Activated T-cell treated with anti-CD3 and anti-CD28 coated beads, Interleukin-2, amount 50 U/mL, for 24 hours (primary cell): Measurements from ENCODE around the gene DCAF12L2.
"Not testable (repeated sequence)": the region's sequence is repeated elsewhere in the genome, so short reads cannot be mapped to it uniquely, and the experiment has no call there.

Experiments
- DNase-seq: peaks from one replicate; pipeline ENCODE4 v3.0.0-alpha.2; 2020
- H3K27ac Mint-ChIP-seq: 2 replicates; pipeline ENCODE4 v1.8.0; 2020; ENCODE audit warnings: mild to moderate bottlenecking, mixed read lengths
- H3K27me3 Mint-ChIP-seq: 2 replicates; pipeline ENCODE4 v1.8.0; 2020; ENCODE audit warnings: mixed read lengths
- H3K36me3 Mint-ChIP-seq: 2 replicates; pipeline ENCODE4 v1.8.0; 2020; ENCODE audit warnings: low read depth, mixed read lengths
- H3K4me1 Mint-ChIP-seq: 2 replicates; pipeline ENCODE4 v1.8.0; 2020; ENCODE audit warnings: low read depth, mixed read lengths
- H3K4me3 Mint-ChIP-seq: 2 replicates; pipeline ENCODE4 v1.8.0; 2020; ENCODE audit warnings: mild to moderate bottlenecking, moderate library complexity, mixed read lengths
- H3K9me3 Mint-ChIP-seq: 2 replicates; pipeline ENCODE4 v1.8.0; 2020; ENCODE audit warnings: mixed read lengths

The DCAF12L2 gene

DNA sequence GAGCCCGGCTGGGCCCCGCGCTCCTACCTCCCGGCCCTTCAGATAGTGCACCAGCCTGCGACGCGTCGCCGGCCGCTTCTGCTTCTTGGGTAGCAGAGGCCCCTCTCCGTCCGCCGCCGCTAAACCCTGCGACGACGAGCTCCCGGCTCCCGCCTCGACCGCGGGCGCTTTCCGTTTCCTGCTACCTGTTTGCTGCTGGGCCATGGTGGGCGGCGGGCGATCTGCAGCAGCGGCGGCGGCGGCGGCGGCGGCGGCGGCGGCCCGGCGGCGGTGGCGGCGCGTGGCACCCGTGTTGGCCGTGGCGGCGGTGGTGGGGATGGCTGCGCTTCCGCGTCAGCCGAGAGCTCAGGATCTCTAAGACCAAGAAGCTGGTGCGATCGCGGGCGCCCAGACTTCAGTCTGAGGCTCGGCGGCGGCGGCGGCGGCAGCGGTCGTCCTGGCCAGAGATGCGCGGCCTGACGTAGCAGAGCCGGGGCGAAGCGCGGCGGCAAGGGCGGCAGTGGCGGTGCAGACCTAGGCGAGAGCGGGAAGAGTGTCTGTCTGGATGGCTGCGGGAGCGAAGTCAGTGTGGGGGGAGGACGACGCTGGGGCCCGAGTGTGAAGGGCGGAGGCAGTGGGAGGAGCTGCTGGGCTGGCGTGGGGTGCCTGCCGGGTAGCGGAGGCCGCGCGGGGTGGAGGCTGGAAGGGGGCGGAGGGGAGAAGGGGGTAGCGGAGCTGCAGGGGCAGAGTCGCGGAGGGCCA, at the start of gene DCAF12L2:
Gene DCAF12L2 (minus strand): TSS at position 569 of the 741 bp plus-strand sequence. CDS start 365 bp downstream, at position 204.
- Mint-ChIP-seq H3K4me1 (no peaks in the 10 kb centered on the region), H3K9me3 (no peaks in the 10 kb centered on the region), H3K4me3 (no peak within 1 kb of the TSS), H3K27me3 (peaks cover 44% of the 10 kb centered on the region), H3K36me3 (no peaks in the 10 kb centered on the region), H3K27ac (no peak within 1 kb of the TSS)
- DNase-seq: peak; percentile 27

DNA sequence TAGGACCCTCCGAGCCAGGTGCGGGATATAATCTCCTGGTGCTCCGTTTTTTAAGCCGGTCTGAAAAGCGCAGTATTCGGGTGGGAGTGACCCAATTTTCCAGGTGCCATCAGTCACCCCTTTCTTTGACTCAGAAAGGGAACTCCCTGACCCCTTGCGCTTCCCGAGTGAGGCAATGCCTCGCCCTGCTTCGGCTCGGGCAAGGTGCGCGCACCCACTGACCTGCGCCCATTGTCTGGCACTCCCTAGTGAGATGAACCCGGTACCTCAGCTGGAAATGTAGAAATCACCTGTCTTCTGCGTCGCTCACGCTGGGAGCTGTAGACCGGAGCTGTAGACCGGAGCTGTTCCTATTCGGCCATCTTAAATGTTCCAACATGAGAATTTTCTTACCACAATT, 24.8 kb upstream of the DCAF12L2 start:
- H3K9me3 Mint-ChIP-seq, H3K4me1 Mint-ChIP-seq, H3K27me3 Mint-ChIP-seq, DNase-seq, H3K4me3 Mint-ChIP-seq, H3K36me3 Mint-ChIP-seq, H3K27ac Mint-ChIP-seq: not testable (repeated sequence)

DNA sequence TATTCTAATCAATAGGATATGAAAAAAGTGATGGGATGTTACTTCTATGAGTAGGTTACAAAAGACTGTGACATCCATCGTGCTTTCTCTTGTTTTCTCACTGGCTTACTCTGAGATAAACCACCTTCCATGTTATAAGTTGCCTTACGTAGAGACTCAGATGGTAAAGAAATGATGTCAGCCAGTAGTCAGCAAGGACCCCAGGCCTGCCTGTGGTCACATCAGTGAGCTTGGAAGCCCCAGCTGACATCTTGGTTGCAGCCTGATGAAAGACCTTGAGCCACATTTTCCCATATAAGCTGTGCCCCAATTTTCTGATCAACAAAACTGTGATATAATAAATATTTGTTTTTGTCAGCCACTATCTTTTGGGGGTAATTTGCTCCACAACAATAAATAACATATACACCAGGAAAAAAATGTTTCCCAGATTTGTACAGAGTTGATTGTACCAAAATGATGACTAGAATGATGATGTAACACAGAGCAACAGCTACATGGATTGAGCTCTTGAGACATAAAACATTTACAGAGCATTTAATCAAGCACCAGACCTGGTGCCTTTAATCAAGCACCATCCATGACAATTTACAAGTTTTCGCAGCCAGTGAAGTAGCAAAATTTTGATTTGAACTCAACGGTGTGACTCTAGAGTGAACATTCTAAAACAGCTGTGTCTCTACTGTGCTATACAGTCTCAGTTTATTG, 11.2 kb upstream of the DCAF12L2 start:
- no peak for DNase-seq
- no peak overlapping the region for H3K27ac Mint-ChIP-seq
- H3K4me1 Mint-ChIP-seq: no peaks in the 10 kb centered on the region
- H3K9me3 Mint-ChIP-seq: no peaks in the 10 kb centered on the region
- no peaks in the 10 kb centered on the region for H3K36me3 Mint-ChIP-seq
- H3K27me3 Mint-ChIP-seq: peaks cover 12% of the 10 kb centered on the region
- H3K4me3 Mint-ChIP-seq: no peak overlapping the region

DNA sequence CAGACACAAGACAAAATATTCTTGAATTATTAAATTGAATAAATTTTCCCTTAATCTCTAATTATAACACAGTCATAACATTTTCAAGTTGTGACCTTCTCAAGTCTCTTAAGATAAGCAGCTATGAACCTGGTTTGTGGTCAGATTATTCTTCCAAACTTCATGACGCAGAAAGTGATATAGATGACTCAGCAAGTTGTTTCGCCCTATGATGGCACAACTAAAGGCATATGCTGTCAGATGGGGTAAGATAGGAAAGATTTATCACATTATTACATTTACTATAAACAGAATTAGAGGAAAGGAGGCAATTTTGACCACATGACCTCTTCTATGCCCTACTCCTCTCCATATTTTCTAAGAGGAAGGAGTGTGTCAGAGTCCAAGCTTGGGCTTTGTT, 4.6 kb upstream of the DCAF12L2 start:
- H3K36me3 Mint-ChIP-seq: no peaks in the 10 kb centered on the region
- no peak overlapping the region for H3K4me3 Mint-ChIP-seq
- H3K9me3 Mint-ChIP-seq: no peaks in the 10 kb centered on the region
- no peak for DNase-seq
- H3K4me1 Mint-ChIP-seq: no peaks in the 10 kb centered on the region
- H3K27ac Mint-ChIP-seq: no peak overlapping the region
- peaks cover 32% of the 10 kb centered on the region for H3K27me3 Mint-ChIP-seq

DNA sequence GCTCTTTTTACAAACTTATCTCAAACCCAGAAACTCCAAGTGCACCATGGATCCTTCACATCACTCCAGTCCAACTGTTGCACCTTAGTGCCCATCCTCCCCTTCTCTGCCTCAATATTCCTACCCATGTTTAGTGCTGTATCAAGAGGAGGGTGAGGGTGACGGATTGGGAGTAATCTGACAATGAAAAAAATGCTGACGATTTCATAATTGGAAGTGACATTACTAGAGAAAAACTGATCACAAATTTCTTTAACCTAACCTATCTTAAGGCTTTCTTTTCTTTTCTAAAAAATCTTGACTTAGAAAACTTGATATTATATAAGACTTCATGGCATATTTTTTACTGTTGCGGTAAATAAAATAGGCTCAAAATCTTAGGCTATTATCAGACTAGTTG, 1.5 kb upstream of the DCAF12L2 start:
- no peak overlapping the region for H3K27ac Mint-ChIP-seq
- H3K36me3 Mint-ChIP-seq: no peaks in the 10 kb centered on the region
- no peak for DNase-seq
- H3K4me3 Mint-ChIP-seq: no peak overlapping the region
- H3K4me1 Mint-ChIP-seq: no peaks in the 10 kb centered on the region
- no peaks in the 10 kb centered on the region for H3K9me3 Mint-ChIP-seq
- peaks cover 41% of the 10 kb centered on the region for H3K27me3 Mint-ChIP-seq

DNA sequence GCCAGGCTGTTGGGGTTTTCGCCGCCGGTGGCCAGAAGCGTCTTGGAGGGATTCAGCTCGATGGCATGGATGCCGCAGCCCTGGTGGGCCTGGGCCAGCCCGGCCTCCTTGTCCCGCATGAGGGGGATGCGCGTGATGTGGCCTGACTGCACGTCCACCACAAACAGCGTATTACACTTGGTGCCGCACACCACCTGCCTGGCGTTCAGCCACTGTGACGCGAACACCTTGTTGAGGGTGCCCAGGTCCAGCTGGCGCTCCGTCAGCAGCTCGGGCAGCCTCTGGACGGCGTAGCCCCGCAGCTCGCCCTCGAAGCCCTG, 728 bp downstream of the DCAF12L2 start:
- Mint-ChIP-seq H3K4me3 (no peak overlapping the region), H3K4me1 (no peaks in the 10 kb centered on the region), H3K36me3 (no peaks in the 10 kb centered on the region), H3K27me3 (peaks cover 41% of the 10 kb centered on the region), H3K27ac (no peak overlapping the region), H3K9me3 (no peaks in the 10 kb centered on the region)
- DNase-seq: peak; percentile 23

DNA sequence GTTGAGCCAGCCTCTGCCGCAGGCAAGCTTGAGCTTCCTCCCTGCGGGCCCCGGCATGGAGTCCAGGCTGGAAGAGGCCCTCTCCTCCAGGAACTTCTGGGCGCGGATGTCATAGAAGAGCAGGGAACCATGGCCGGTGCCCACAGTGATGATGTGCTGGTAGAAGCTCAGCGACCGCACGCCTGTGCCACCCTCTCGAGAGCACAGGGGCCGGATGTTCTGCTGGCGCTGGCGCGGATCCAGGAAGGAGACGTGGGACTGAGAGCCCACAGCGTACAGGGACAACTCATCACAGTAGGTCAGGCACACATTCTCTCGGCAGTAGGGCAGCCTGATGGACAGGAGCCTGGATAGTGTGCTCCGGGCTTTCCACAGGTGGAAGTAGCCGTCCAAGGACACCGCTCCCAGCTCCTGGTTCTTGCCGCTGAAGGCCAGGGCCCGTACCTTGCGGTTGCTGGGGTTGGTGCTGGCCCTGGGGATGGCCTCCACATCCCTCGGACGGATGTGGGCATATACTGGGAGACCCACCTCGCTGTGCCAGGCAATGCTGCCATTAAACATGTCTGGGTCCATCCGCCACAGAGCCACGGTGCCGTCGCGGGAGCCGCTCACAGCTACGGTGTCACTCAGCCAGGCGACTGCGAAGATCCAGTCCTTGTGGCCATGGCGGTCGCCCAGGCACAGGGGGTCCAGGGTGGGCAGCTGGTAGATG, 1.2 kb downstream of the DCAF12L2 start:
- no peaks in the 10 kb centered on the region for H3K4me1 Mint-ChIP-seq
- no peak overlapping the region for H3K4me3 Mint-ChIP-seq
- H3K9me3 Mint-ChIP-seq: no peaks in the 10 kb centered on the region
- H3K27ac Mint-ChIP-seq: no peak overlapping the region
- H3K36me3 Mint-ChIP-seq: no peaks in the 10 kb centered on the region
- DNase-seq: peak; percentile 17
- peaks cover 41% of the 10 kb centered on the region for H3K27me3 Mint-ChIP-seq

DNA sequence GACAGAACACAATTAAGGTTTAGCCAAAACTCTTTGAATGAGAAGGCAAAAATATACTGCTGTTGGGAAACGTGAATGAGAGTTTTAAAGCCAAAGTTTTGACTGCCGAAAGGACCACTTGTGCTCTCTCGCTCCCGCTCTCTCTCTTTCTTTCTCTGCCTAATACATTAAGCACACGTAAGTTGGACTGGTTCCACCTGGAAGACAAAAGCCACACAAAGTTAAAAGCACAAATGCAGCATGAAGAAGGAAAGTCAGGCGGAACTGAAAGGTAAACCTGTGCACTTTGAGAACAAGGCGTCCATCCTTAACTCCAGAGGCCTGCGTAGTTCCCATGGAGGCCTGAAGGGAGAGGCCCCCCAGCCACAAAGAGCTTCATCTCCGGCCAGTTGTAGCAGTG, 1.9 kb downstream of the DCAF12L2 start:
- Mint-ChIP-seq H3K36me3 (no peaks in the 10 kb centered on the region), H3K4me3 (no peak overlapping the region), H3K27ac (no peak overlapping the region), H3K9me3 (no peaks in the 10 kb centered on the region), H3K27me3 (peaks cover 41% of the 10 kb centered on the region), H3K4me1 (no peaks in the 10 kb centered on the region)
- no peak for DNase-seq

DNA sequence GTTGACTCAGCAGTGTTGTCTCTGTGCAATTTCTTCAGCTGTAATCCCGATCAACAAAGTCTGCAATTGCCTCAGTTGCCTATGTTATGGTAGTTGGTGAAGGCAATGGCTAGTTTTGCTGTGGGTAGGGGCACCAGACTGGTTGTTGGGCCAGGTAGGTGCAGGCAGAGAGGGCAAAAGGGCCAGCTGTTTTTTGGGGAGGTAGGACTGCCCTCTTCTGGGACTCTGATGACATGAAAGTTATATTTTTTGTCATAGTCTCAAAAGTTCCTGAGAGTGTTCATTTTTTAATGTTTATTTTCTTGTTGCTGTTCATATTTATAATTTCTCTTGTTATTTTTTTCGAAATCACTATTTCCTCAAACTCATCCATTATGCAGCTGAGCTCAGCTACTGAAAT, 25.1 kb downstream of the DCAF12L2 start:
- no peak overlapping the region for H3K27ac Mint-ChIP-seq
- no peaks in the 10 kb centered on the region for H3K4me1 Mint-ChIP-seq
- H3K36me3 Mint-ChIP-seq: no peaks in the 10 kb centered on the region
- DNase-seq: no peak
- H3K9me3 Mint-ChIP-seq: no peaks in the 10 kb centered on the region
- no peak overlapping the region for H3K4me3 Mint-ChIP-seq
- H3K27me3 Mint-ChIP-seq: peaks cover 22% of the 10 kb centered on the region

DNA sequence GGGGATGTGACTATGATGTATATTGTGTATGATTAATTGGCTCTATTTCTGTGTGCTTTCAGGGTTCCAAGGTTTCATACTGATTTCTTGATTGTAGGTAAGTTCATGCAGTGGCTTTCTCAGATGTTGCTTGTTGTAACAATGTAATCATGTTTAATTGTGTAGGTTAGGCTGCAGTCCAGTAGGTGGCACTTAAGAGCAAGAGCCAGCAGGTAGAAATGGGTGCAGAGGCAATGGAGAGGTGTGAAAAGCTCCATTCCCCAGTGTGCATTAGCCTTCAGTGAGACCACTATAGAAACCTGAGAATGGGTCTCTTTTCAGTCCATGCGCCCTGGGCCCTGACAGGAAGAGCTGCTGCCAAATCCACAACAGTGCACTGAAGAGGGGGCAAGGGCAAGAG, 28.2 kb downstream of the DCAF12L2 start:
- Mint-ChIP-seq H3K36me3 (no peaks in the 10 kb centered on the region), H3K27ac (no peak overlapping the region), H3K9me3 (no peaks in the 10 kb centered on the region), H3K4me1 (no peaks in the 10 kb centered on the region), H3K4me3 (no peak overlapping the region), H3K27me3 (peaks cover 33% of the 10 kb centered on the region)
- DNase-seq: no peak

DNA sequence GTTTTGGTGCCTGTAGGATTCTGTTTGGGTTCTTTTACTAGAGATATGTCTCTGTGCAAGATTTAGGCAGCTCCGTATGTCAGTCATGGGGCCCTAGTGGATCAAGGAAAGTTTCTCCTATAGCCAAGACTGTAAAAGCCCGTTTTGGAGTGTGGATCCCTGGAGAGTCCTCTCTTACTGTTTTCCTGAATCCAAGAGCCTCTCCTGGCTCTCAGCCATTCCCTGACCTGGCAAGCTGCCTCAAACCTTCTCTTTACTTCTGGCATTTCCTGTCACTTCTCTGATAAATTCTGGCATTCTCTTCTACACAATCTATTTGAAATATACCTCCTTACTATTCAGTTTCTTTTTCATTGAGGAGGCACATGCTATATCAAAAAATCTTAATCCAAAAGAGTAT, 41.4 kb downstream of the DCAF12L2 start:
- Mint-ChIP-seq H3K9me3 (no peaks in the 10 kb centered on the region), H3K36me3 (no peaks in the 10 kb centered on the region), H3K27me3 (no peaks in the 10 kb centered on the region), H3K4me1 (no peaks in the 10 kb centered on the region), H3K27ac (no peak overlapping the region), H3K4me3 (no peak overlapping the region)
- DNase-seq: no peak
